Limb (tissue), 2 donors: Measurements from ENCODE around the gene CNTNAP2.
"Not testable (repeated sequence)": the region's sequence is repeated elsewhere in the genome, so short reads cannot be mapped to it uniquely, and the experiment has no call there.

Source experiments
- DNase-seq, 2 donors: peaks; one replicate each; pipeline ENCODE4 v3.0.0-alpha.2; 2016; ENCODE audit errors: extremely low spot score in 2 of 2

CNTNAP2 gene

GRCh38 chr7:147711447-147711846 is 1594.8 kb downstream of the CNTNAP2 start:
- DNase-seq = peak in 1 of 2 donors; percentile 51

DNA sequence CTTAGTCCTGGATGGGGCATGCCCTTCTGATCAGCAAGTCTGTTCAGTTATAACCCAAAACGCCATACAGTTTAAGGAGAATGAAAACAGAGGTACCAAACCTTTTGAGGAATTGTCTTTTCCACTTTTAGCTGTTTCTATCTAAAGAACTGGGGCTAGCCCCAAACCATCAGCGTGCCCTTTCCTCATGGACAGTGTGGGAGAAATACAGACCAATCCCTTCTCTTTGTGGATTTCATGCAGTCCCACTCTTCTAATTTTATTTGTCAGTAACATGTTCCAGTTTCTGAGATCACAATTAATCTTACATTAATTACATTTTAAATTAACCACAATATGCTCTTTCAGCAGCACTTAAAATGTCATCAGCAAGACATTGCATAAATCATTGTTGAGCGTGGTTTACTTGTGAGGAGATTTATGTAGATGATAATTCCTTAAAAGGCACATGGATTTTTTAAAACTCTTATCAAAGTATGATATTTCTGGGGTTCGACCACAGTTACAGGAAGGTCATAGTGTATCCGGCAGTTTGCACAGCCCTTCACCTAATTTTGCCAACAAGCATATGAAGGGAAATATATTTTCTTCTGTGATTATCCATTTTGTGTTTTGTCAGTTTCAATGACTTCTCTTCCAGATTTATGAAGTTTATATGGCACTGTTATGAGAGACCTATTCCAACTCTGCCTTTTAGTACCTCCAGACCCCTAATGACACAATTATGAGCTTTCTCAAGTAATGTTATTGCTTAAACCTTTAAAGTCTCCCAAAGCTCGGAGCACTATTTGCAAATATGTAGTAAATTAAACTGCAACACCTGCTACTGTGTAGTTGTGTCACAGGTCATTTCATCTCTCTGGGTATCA is 1605.6 kb downstream of the CNTNAP2 start:
- no peak for DNase-seq

DNA sequence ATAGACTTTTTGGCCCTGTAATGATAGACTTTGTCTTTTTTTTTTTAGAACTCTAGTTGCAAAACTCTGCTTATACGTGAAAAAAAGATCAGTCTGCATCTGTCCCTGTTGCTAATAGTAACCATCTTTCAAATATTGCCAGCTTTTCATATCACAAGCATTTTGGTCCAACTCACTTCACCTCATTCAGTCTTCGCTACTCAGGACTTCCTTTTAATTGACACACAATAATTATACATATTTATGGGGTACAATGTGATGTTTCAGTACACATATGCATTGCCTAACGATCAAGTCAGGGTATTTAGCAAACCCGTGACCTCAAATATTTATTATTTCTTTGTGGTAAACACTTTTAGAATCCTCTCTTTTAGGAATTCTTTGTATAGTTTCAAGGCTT is 1606.9 kb downstream of the CNTNAP2 start:
- no peak for DNase-seq

GRCh38 chr7:147731311-147731710 is 1614.7 kb downstream of the CNTNAP2 start:
- DNase-seq = no peak

DNA sequence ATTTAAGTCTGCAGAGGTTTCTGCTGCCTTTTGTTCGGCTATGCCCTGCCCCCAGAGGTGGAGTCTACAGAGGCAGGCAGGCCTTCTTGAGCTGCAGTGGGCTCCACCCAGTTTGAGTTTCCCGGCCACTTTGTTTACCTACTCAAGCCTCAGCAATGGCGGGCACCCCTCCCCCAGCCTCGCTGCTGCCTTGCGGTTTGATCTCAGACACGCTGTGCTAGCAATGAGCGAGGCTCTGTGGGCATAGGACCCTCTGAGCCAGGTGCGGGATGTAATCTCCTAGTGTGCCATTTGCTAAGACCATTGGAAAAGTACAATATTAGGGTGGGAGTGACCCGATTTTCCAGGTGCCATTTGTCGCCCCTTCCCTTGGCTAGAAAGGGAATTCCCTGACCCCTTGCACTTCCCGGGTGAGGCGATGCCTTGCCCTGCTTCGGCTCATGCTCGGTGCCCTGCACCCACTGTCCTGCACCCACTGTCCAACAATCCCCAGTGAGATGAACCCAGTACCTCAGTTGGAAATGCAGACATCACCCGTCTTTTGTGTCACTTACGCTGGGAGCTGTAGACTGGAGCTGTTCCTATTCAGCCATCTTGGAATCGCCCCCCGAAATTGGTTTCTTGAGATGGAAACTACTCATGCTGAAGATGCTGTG is 1621.1 kb downstream of the CNTNAP2 start:
- DNase-seq = not testable (repeated sequence)

DNA sequence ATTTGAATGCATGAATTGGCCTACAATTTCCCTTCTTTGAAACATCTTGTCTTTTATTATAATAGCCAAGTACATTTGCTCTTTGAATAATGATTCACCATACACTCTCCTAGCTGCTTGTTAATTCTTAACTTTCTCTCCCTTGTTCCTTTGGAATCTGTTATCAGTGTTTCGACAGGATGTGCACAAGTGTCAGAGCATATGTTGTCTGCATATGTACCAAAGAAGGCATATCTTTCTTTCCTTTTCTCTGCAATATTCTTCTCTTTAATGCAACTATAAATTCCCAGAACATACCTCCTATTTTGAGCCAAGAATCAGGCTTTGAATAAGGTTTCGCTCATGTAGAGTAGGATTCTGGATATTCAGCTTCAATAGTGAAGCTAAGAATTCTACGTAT is 1625.7 kb downstream of the CNTNAP2 start:
- no peak for DNase-seq

GRCh38 chr7:147756300-147756699 is 1639.7 kb downstream of the CNTNAP2 start:
- no peak for DNase-seq

- no peak for DNase-seq
Observed at GRCh38 chr7:147759327-147759943, 1642.8 kb downstream of the CNTNAP2 start.

DNA sequence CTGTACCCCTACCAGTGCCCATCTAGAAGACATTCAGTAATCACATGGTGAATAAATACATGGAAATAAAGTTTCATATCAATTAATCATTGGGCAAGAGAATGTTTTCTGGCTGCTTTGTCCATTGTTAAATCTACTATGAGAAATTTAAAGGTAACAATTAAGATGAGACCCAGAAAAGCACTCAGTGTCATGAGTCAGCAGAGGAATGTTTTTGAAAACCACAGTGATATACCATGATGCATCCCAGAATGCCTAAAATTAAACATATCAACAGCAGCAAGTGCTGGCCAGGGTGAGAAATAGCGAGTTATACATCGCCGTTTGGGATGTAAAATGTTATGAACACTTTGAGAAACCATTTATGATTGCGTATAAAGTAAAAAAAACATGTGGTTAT is 1648.7 kb downstream of the CNTNAP2 start:
- no peak for DNase-seq

- DNase-seq = peak in 1 of 2 donors; percentile 22
Observed at GRCh38 chr7:147771344-147771743, 1654.7 kb downstream of the CNTNAP2 start.

GRCh38 chr7:147774461-147774860 is 1657.9 kb downstream of the CNTNAP2 start:
- no peak for DNase-seq

GRCh38 chr7:147775516-147776284 is 1659.1 kb downstream of the CNTNAP2 start:
- DNase-seq = no peak

- DNase-seq = no peak
Observed at GRCh38 chr7:147777309-147777708, 1660.7 kb downstream of the CNTNAP2 start.

- DNase-seq = no peak
Observed at GRCh38 chr7:147779949-147780348, 1663.3 kb downstream of the CNTNAP2 start.

- DNase-seq = no peak
Observed at GRCh38 chr7:147796581-147796980, 1680.0 kb downstream of the CNTNAP2 start.

GRCh38 chr7:147798001-147798400 is 1681.4 kb downstream of the CNTNAP2 start:
- no peak for DNase-seq

- not testable (repeated sequence) for DNase-seq
Observed at GRCh38 chr7:147801762-147802161, 1685.2 kb downstream of the CNTNAP2 start.

- no peak for DNase-seq
Observed at GRCh38 chr7:147803151-147803550, 1686.5 kb downstream of the CNTNAP2 start.

DNA sequence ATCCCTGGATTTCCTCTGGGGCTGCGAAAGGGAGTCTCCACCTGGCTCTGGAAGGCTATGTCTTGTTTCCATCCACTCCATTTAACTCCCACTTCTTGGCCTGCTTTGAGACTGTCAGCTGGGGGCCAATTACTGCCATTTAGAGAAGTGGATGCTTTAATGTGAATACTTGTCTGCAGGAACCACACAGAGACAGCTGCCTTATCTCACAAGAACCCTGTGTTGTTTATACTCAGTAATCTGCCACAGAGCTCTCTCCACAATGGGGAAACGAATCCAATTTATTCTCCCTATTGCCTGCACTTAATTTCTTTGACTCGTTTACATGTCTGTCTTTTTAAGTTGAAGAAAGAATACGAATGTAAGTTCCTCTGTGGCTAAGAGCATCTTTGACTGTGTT is 1687.0 kb downstream of the CNTNAP2 start:
- no peak for DNase-seq

DNA sequence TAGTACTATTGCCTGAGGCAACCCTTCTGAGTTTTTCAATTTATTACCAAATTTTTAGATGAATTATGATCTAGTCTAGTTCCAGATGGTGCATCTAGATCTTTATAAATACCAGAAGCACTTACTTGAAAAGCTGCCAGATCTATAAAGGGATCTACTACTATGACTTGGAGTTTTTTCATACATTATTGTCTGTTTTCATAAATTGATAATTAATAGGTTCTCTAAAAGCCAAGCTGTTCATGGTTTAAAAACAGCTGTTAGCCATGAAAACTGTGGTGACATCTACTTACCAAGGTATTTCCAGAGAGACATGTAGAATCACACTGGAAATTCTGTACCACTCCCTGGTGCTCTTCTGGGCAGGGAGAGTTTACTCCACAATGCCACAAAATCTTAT is 1687.4 kb downstream of the CNTNAP2 start:
- no peak for DNase-seq

GRCh38 chr7:147805996-147806576 is 1689.5 kb downstream of the CNTNAP2 start:
- no peak for DNase-seq
